Thyroid gland (tissue), 4 donors: ENCODE measurements around the gene MRPS7.

Source experiments
- CTCF ChIP-seq, 6 experiments: fragments of 200-600 bp in 3 of 6; fragments of 450-650 bp in 3 of 6; sonication (generic) in 3 of 6; IDR thresholded peaks; one replicate each; pipeline ENCODE4 v1.5.1; 2016 to 2019; ENCODE audit warnings: antibody characterized with exemption in 6 of 6, mild to moderate bottlenecking in 2 of 6, inconsistent platforms in 1 of 6, moderate library complexity in 1 of 6
- POLR2A ChIP-seq, 2 donors: fragments of 450-650 bp; IDR thresholded peaks; one replicate each; pipeline ENCODE4 v1.6.1; 2017; ENCODE audit warnings: antibody characterized with exemption in 2 of 2, mild to moderate bottlenecking in 2 of 2, moderate library complexity in 1 of 2

DNA sequence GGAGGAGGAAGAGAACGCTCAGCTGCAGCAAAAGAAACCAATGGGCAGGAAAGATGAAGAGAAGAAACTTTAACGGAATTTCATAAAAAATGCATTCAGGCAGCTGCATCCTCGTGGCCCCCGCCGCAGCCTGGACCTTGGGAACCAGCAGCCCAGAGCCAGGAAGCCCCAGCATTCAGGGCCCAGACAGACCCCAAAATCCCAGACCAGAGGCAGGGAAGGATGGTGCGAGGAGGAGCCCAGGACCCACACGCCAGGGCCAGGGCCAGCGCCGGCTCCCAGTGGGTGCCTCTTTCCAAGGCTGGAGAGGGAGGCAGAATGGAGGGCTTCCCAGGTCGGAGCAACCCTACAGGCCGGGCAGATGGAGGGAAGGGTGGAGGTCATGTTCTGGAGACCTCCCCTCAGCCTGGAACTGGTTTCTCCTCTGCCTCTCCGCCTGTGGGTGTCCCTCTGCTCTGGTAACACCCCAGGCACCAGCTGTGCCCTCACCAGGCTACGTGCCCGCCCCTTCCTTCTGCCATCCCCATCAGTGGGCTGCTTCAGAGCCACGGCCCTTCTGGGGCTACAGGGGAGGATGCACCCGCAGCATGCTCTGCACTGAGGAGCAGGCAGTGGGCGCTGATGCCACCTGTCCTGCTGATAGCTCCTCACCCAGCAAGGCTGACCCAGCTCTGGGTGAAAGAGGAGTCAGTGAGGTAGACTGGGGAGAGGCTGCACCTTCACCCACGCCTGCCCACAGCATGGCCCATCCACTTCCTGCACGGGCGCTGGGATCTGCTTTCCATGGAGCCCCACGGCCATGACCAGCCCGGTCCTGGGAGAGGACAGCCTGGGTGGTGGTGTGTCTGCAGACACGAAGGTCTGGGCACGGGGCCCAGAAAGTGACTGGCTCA, 10.5 kb downstream of the MRPS7 start:
- TF ChIP-seq POLR2A (IDR thresholded peaks at IDR 0.05) (no peak), CTCF (IDR thresholded peaks at IDR 0.05) (no peak)
